ENCODE data around the gene TLR8.

Gene TLR8

DNA sequence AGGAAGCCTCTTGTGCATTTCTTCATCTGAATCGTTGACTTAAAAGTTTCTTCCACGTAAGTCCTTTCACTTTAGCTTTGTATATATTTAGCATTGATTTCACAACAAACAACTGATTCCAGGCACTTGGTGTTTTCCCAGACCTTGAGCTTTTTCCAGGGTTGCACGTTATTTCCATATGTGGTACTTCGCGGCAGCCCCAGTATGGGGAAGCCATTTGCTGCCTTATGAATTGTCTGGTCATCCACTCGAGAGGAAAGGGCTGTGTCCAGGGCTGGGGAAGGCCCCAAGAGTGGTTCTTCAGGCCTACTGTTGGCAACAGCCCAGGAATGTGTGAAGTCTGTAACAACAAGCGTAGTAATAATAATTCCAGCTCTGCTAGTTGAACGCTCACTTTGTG lies 2.8 kb upstream of the TLR8 start:
- H3K27ac ChIP-seq: no peak overlapping the region
- no peak overlapping the region for H3K9ac ChIP-seq (ENCODE audit: insufficient read length)
- TF ChIP-seq POLR2AphosphoS5 (IDR thresholded peaks at IDR 0.05; ENCODE audit: borderline replicate concordance, low read depth, low read length): no peak
- TF ChIP-seq EZH2 (IDR thresholded peaks at IDR 0.05): no peak
- TF ChIP-seq FOXP2 (optimal IDR thresholded peaks at IDR 0.05; ENCODE audit: control extremely low read depth, extremely low read length, insufficient read depth): no peak
- no peaks in the 10 kb centered on the region for H3K36me3 ChIP-seq (ENCODE audit: insufficient read depth, low read length)
- no peak overlapping the region for H3K4me3 ChIP-seq
- no peak for DNase-seq (ENCODE audit: low read depth, low spot score)
- no peaks in the 10 kb centered on the region for H3K9me3 ChIP-seq (ENCODE audit: low read depth, low read length)

DNA sequence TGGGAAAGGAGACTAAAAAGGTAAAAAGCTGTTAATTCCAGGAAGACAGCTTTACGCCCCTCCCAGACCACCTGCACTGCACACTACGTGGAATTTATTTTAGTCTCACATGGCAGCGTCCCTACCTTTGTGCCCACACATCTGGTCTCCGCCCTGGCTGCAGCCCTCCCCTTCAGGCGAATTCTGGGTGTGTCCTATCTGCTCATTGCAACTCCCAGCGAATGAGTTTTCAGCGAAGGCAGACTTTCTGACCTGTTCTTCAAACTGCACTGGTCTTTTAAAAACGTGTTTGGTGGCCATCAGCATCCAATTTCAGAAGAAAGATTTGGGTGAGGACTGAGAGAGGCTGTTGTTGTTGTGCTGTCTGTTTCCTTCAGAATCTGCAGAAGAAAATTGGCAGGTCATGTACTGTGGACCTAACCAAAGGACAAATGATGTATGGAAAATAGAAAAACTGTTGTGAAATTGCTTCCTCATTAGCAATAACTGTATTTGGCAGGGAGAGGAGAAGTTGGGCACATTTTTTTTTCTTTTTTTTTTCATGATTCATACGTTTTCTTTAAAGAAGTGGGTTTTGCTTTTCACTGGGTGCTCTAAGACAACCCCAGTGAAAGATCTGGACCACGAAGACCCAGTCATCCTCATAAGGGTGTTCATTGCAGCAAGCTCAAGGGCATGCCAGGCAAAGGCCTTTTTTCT lies 4.2 kb downstream of the TLR8 start:
- Histone ChIP-seq H3K9me3 (ENCODE audit: low read depth, low read length) (no peaks in the 10 kb centered on the region), H3K27ac (no peak overlapping the region), H3K4me3 (no peak overlapping the region), H3K36me3 (ENCODE audit: insufficient read depth, low read length) (no peaks in the 10 kb centered on the region), H3K9ac (ENCODE audit: insufficient read length) (no peak overlapping the region)
- no peak for DNase-seq (ENCODE audit: low read depth, low spot score)
- TF ChIP-seq POLR2AphosphoS5 (IDR thresholded peaks at IDR 0.05; ENCODE audit: borderline replicate concordance, low read depth, low read length) (no peak), FOXP2 (optimal IDR thresholded peaks at IDR 0.05; ENCODE audit: control extremely low read depth, extremely low read length, insufficient read depth) (no peak), EZH2 (IDR thresholded peaks at IDR 0.05) (no peak)

DNA sequence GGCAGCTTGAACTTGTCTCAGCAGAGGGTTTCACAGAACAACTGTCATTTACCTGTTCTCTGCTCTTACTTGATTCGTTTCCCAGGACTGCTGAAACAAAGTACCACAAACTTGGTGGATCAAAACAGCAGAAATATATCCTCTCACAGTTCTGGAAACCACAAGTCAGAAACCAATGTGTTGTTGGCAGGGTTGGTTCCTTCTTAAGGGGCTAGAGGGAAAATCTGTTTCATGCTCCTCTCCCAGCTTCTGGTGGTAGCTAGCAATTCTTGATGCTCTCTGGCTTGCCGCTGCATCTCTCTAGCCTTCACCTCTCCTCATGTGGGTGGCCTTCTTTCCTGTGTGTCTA lies 4.7 kb downstream of the TLR8 start:
- Histone ChIP-seq H3K9ac (ENCODE audit: insufficient read length) (no peak overlapping the region), H3K9me3 (ENCODE audit: low read depth, low read length) (no peaks in the 10 kb centered on the region), H3K27ac (no peak overlapping the region), H3K4me3 (no peak overlapping the region), H3K36me3 (ENCODE audit: insufficient read depth, low read length) (no peaks in the 10 kb centered on the region)
- TF ChIP-seq EZH2 (IDR thresholded peaks at IDR 0.05) (no peak), FOXP2 (optimal IDR thresholded peaks at IDR 0.05; ENCODE audit: control extremely low read depth, extremely low read length, insufficient read depth) (no peak), POLR2AphosphoS5 (IDR thresholded peaks at IDR 0.05; ENCODE audit: borderline replicate concordance, low read depth, low read length) (no peak)
- no peak for DNase-seq (ENCODE audit: low read depth, low spot score)

DNA sequence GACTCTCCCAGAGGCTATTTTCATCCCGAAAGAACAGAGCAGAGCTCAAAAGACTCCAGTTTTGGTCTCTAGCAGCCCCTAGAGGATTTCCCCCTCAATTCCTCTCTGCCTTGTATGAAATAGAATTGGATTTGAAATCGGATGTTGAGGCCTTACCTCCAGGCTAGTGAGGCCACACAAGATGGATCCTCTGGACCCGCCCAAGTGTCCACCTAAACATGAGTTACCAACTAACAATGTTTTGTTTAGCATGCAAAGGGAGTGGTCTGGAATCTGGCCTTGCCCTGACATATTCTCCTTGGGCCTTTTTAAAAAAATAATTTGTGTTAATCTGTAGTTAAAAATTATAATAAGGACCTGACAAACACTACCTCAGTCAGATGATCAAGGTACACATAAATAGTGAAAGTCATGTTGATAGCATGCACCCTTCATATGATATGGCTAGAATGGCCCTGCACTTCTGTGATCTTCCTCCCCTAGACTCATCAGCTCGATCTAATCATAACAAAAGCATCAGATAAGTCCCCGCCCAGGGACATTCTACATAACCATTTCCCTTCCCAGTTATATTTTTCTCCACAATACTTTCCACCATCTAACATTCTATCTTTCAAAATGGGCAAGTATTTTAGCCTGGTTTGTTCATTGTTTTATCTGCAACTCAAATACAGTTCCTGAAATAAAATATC lies 6.5 kb downstream of the TLR8 start:
- H3K9me3 ChIP-seq (ENCODE audit: low read depth, low read length): no peaks in the 10 kb centered on the region
- H3K4me3 ChIP-seq: no peak overlapping the region
- no peak for DNase-seq (ENCODE audit: low read depth, low spot score)
- H3K27ac ChIP-seq: no peak overlapping the region
- no peak overlapping the region for H3K9ac ChIP-seq (ENCODE audit: insufficient read length)
- TF ChIP-seq EZH2 (IDR thresholded peaks at IDR 0.05) (no peak), POLR2AphosphoS5 (IDR thresholded peaks at IDR 0.05; ENCODE audit: borderline replicate concordance, low read depth, low read length) (no peak), FOXP2 (optimal IDR thresholded peaks at IDR 0.05; ENCODE audit: control extremely low read depth, extremely low read length, insufficient read depth) (no peak)
- no peaks in the 10 kb centered on the region for H3K36me3 ChIP-seq (ENCODE audit: insufficient read depth, low read length)

DNA sequence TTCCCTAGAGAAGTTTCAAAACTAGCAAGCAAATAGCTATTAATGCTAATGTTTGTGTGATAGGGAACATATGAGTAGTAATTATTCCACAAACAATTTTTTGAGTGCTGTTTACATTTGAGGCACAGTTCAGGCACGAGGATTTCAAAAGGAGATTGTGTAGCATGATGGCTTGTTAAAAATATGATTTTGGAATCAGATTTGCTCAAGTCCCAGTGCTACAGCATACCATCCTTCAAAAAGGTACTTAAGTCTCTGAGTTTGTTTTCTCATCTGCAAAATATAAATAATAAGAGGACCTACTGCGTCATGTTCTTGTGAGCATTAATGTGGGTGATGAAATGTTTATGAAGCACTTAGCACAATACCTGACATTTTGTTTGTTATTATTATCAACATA lies 11.3 kb downstream of the TLR8 start:
- Histone ChIP-seq H3K9ac (ENCODE audit: insufficient read length) (no peak overlapping the region), H3K4me3 (no peak overlapping the region), H3K27ac (no peak overlapping the region), H3K9me3 (ENCODE audit: low read depth, low read length) (no peaks in the 10 kb centered on the region), H3K36me3 (ENCODE audit: insufficient read depth, low read length) (no peaks in the 10 kb centered on the region)
- TF ChIP-seq EZH2 (IDR thresholded peaks at IDR 0.05) (no peak), POLR2AphosphoS5 (IDR thresholded peaks at IDR 0.05; ENCODE audit: borderline replicate concordance, low read depth, low read length) (no peak), FOXP2 (optimal IDR thresholded peaks at IDR 0.05; ENCODE audit: control extremely low read depth, extremely low read length, insufficient read depth) (no peak)
- DNase-seq (ENCODE audit: low read depth, low spot score): no peak

DNA sequence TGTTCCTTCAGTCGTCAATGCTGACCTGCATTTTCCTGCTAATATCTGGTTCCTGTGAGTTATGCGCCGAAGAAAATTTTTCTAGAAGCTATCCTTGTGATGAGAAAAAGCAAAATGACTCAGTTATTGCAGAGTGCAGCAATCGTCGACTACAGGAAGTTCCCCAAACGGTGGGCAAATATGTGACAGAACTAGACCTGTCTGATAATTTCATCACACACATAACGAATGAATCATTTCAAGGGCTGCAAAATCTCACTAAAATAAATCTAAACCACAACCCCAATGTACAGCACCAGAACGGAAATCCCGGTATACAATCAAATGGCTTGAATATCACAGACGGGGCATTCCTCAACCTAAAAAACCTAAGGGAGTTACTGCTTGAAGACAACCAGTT lies 12.6 kb downstream of the TLR8 start:
- no peaks in the 10 kb centered on the region for H3K36me3 ChIP-seq (ENCODE audit: insufficient read depth, low read length)
- DNase-seq (ENCODE audit: low read depth, low spot score): no peak
- no peak overlapping the region for H3K27ac ChIP-seq

DNA sequence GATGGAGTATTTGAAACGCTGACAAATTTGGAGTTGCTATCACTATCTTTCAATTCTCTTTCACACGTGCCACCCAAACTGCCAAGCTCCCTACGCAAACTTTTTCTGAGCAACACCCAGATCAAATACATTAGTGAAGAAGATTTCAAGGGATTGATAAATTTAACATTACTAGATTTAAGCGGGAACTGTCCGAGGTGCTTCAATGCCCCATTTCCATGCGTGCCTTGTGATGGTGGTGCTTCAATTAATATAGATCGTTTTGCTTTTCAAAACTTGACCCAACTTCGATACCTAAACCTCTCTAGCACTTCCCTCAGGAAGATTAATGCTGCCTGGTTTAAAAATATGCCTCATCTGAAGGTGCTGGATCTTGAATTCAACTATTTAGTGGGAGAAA lies 13.2 kb downstream of the TLR8 start:
- Histone ChIP-seq H3K9me3 (ENCODE audit: low read depth, low read length) (no peaks in the 10 kb centered on the region), H3K27ac (no peak overlapping the region), H3K9ac (ENCODE audit: insufficient read length) (no peak overlapping the region), H3K36me3 (ENCODE audit: insufficient read depth, low read length) (no peaks in the 10 kb centered on the region), H3K4me3 (no peak overlapping the region)
- TF ChIP-seq FOXP2 (optimal IDR thresholded peaks at IDR 0.05; ENCODE audit: control extremely low read depth, extremely low read length, insufficient read depth): no peak
- TF ChIP-seq EZH2 (IDR thresholded peaks at IDR 0.05): no peak
- TF ChIP-seq POLR2AphosphoS5 (IDR thresholded peaks at IDR 0.05; ENCODE audit: borderline replicate concordance, low read depth, low read length): no peak
- DNase-seq (ENCODE audit: low read depth, low spot score): no peak

More for the DNA sequence above, 12.6 kb downstream of the TLR8 start:
- TF ChIP-seq POLR2AphosphoS5 (IDR thresholded peaks at IDR 0.05; ENCODE audit: borderline replicate concordance, low read depth, low read length): no peak
- TF ChIP-seq FOXP2 (optimal IDR thresholded peaks at IDR 0.05; ENCODE audit: control extremely low read depth, extremely low read length, insufficient read depth): no peak
- no peak for TF ChIP-seq EZH2 (IDR thresholded peaks at IDR 0.05)
- Histone ChIP-seq H3K9me3 (ENCODE audit: low read depth, low read length) (no peaks in the 10 kb centered on the region), H3K4me3 (no peak overlapping the region), H3K9ac (ENCODE audit: insufficient read length) (no peak overlapping the region)

DNA sequence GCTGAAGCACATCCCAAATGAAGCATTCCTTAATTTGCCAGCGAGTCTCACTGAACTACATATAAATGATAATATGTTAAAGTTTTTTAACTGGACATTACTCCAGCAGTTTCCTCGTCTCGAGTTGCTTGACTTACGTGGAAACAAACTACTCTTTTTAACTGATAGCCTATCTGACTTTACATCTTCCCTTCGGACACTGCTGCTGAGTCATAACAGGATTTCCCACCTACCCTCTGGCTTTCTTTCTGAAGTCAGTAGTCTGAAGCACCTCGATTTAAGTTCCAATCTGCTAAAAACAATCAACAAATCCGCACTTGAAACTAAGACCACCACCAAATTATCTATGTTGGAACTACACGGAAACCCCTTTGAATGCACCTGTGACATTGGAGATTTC lies 14.6 kb downstream of the TLR8 start:
- no peak for DNase-seq (ENCODE audit: low read depth, low spot score)
- no peak overlapping the region for H3K27ac ChIP-seq
- TF ChIP-seq FOXP2 (optimal IDR thresholded peaks at IDR 0.05; ENCODE audit: control extremely low read depth, extremely low read length, insufficient read depth) (no peak), POLR2AphosphoS5 (IDR thresholded peaks at IDR 0.05; ENCODE audit: borderline replicate concordance, low read depth, low read length) (no peak), EZH2 (IDR thresholded peaks at IDR 0.05) (no peak)
- H3K9ac ChIP-seq (ENCODE audit: insufficient read length): no peak overlapping the region
- H3K36me3 ChIP-seq (ENCODE audit: insufficient read depth, low read length): no peaks in the 10 kb centered on the region
- no peak overlapping the region for H3K4me3 ChIP-seq
- no peaks in the 10 kb centered on the region for H3K9me3 ChIP-seq (ENCODE audit: low read depth, low read length)
